CD14-positive monocyte (primary cell): Measurements from ENCODE around the gene FASN. TPM values are rescaled to one million over a fixed set of nuclear protein-coding genes. Genes with fewer than 3 reads are reported as not detected.

Source experiments
- DNase-seq, 3 donors: peaks; one replicate each; pipeline ENCODE4 v3.0.0-alpha.2; 2011 to 2022
- H2AFZ ChIP-seq: 2 replicates; pipeline ENCODE4 v1.6.0; 2012; ENCODE audit warnings: mild to moderate bottlenecking, low read depth, low read length, inconsistent platforms; ENCODE audit not compliant: insufficient read depth, poor library complexity, severe bottlenecking
- H3K27ac ChIP-seq, 2 donors: 1 replicate in 1 of 2; 2 replicates in 1 of 2; pipeline ENCODE4 v1.5.1; 2012 to 2013; ENCODE audit warnings: low read length in 2 of 2, control low read depth in 1 of 2, inconsistent platforms in 1 of 2, low read depth in 1 of 2, mild to moderate bottlenecking in 1 of 2
- H3K27me3 ChIP-seq, 2 donors: one replicate each; pipeline versions ENCODE4 v1.6.0 to v1.6.1; 2011 to 2013; ENCODE audit warnings: low read length in 2 of 2; ENCODE audit not compliant: control insufficient read depth in 2 of 2, insufficient read depth in 2 of 2
- H3K36me3 ChIP-seq, 2 donors: replicated peaks in 1 of 2; 1 replicate in 1 of 2; 2 replicates in 1 of 2; pipeline versions ENCODE4 v1.5.1 to v1.6.1; 2012 to 2013; ENCODE audit warnings: low read length in 2 of 2, control low read depth in 1 of 2, inconsistent platforms in 1 of 2, mild to moderate bottlenecking in 1 of 2; ENCODE audit not compliant: insufficient read depth in 2 of 2, control insufficient read depth in 1 of 2
- H3K4me1 ChIP-seq, 2 donors: 1 replicate in 1 of 2; 2 replicates in 1 of 2; pipeline versions ENCODE4 v1.5.1 to v1.6.1; 2012 to 2013; ENCODE audit warnings: low read length in 2 of 2, control low read depth in 1 of 2, inconsistent platforms in 1 of 2, mild to moderate bottlenecking in 1 of 2, moderate library complexity in 1 of 2; ENCODE audit not compliant: insufficient read depth in 2 of 2, control insufficient read depth in 1 of 2
- H3K4me2 ChIP-seq: replicated peaks from 2 replicates; pipeline ENCODE3; 2012; ENCODE audit warnings: low read length, moderate library complexity, mild to moderate bottlenecking; ENCODE audit not compliant: poor library complexity, severe bottlenecking; ENCODE audit errors: extremely low read depth
- H3K4me3 ChIP-seq, 3 experiments: fragments of 200-600 bp in 1 of 3; sonication (generic) in 1 of 3; replicated peaks in 1 of 3; 1 replicate in 2 of 3; 2 replicates in 1 of 3; pipeline ENCODE4 v1.5.1; 2011 to 2013; ENCODE audit warnings: low read length in 3 of 3, mild to moderate bottlenecking in 3 of 3, control low read depth in 2 of 3, low read depth in 2 of 3, inconsistent platforms in 1 of 3, moderate library complexity in 1 of 3
- H3K79me2 ChIP-seq: 2 replicates; pipeline ENCODE4 v1.6.0; 2012; ENCODE audit warnings: mild to moderate bottlenecking, control low read depth, inconsistent platforms, low read length, moderate library complexity; ENCODE audit not compliant: insufficient read depth
- H3K9ac ChIP-seq: 2 replicates; pipeline ENCODE4 v1.6.0; 2017; ENCODE audit warnings: low read length, mild to moderate bottlenecking; ENCODE audit not compliant: insufficient read depth, poor library complexity, severe bottlenecking
- H3K9me3 ChIP-seq, 2 donors: replicated peaks in 1 of 2; 1 replicate in 1 of 2; 2 replicates in 1 of 2; pipeline versions ENCODE4 v1.5.1 to v1.6.1; 2012 to 2013; ENCODE audit warnings: low read length in 2 of 2, control low read depth in 1 of 2; ENCODE audit not compliant: control insufficient read depth in 1 of 2, insufficient read depth in 1 of 2
- H4K20me1 ChIP-seq: 2 replicates; pipeline ENCODE4 v1.6.0; 2012; ENCODE audit warnings: mild to moderate bottlenecking, low read length, control low read depth, moderate library complexity; ENCODE audit not compliant: insufficient read depth
- H3K27ac Mint-ChIP-seq, 7 donors: one replicate each; pipeline ENCODE4 v1.8.0; 2020; ENCODE audit warnings: mild to moderate bottlenecking in 7 of 7, mixed read lengths in 7 of 7, moderate library complexity in 6 of 7, inconsistent platforms in 2 of 7
- H3K27me3 Mint-ChIP-seq, 3 donors: one replicate each; pipeline ENCODE4 v1.8.0; 2021 to 2022; ENCODE audit warnings: low read depth in 3 of 3, mild to moderate bottlenecking in 3 of 3, mixed read lengths in 3 of 3, moderate library complexity in 3 of 3, inconsistent platforms in 1 of 3
- H3K36me3 Mint-ChIP-seq, 2 donors: one replicate each; pipeline ENCODE4 v1.8.0; 2020; ENCODE audit warnings: mixed read lengths in 2 of 2, inconsistent platforms in 1 of 2, mild to moderate bottlenecking in 1 of 2
- H3K4me1 Mint-ChIP-seq: one replicate; pipeline ENCODE4 v1.8.0; 2020; ENCODE audit warnings: mild to moderate bottlenecking, mixed read lengths
- H3K4me3 Mint-ChIP-seq, 2 donors: one replicate each; pipeline ENCODE4 v1.8.0; 2020; ENCODE audit warnings: mild to moderate bottlenecking in 2 of 2, mixed read lengths in 2 of 2, moderate library complexity in 1 of 2
- H3K9me3 Mint-ChIP-seq, 7 donors: one replicate each; pipeline ENCODE4 v1.8.0; 2020 to 2022; ENCODE audit warnings: mixed read lengths in 7 of 7, mild to moderate bottlenecking in 6 of 7, moderate library complexity in 6 of 7, inconsistent platforms in 2 of 7
- CTCF ChIP-seq: fragments of 200-600 bp; IDR thresholded peaks from one replicate; pipeline ENCODE4 v1.8.0; 2022; ENCODE audit warnings: antibody characterized with exemption, mild to moderate bottlenecking
- WGBS: methylation state at CpG from one replicate; pipeline ENCODE4 v1.1.5; 2013; ENCODE audit warnings: missing lambda C conversion rate; ENCODE audit not compliant: insufficient coverage; 5-methylcytosine and 5-hydroxymethylcytosine counted together
- intact Hi-C, 2 donors: fragments of 100-400 bp; cut with micrococcal nuclease; formaldehyde crosslinking; loops; one replicate each; pipeline versions ENCODE4 v1.15.0 to v1.15.1; 2023
- polyA plus RNA-seq, 3 donors: library from polyadenylated mRNA; depleted of rRNA in 1 of 3; unstranded in 2 of 3; stranded (reverse) in 1 of 3; fragments of 300-500 nt in 2 of 3; fragments of >200 nt in 1 of 3; fragmentation: Illumina TruSeq in 2 of 3; gene quantifications; 1 replicate in 2 of 3; 2 replicates in 1 of 3; pipeline ENCODE4 v1.2.3, GENCODE V29; 2012 to 2021

The FASN gene
- polyA plus RNA-seq, 3 donors = 0.08 to 8.4 (median 0.13) TPM

- Histone ChIP-seq H3K36me3 (peaks cover 82% of the 10 kb centered on the region in 2 donors), H3K9me3 (no peaks in the 10 kb centered on the region), H3K4me3 (no peak overlapping the region), H3K4me1 (no peaks in the 10 kb centered on the region), H3K79me2 (no peaks in the 10 kb centered on the region), H3K9ac (no peak overlapping the region), H2AFZ (no peak overlapping the region), H3K27ac (no peak overlapping the region), H3K4me2 (no peak overlapping the region), H3K27me3 (no peaks in the 10 kb centered on the region), H4K20me1 (no peaks in the 10 kb centered on the region)
- WGBS = 99% methylated on average over 25 of the region's 29 CpGs
- Mint-ChIP-seq H3K4me3 (no peak overlapping the region), H3K27ac (no peak overlapping the region), H3K4me1 (no peaks in the 10 kb centered on the region), H3K36me3 (peaks cover 16 to 58% of the 10 kb centered on the region in 2 donors), H3K27me3 (peaks cover 0 to 2% (median 0%) of the 10 kb centered on the region in 3 donors), H3K9me3 (no peaks in the 10 kb centered on the region)
- no peak for TF ChIP-seq CTCF
- no peak for DNase-seq
- intact Hi-C loops = loop anchor here in 1 of 2 donors (10.0 kb wide), 1 partner anchor 56 kb away; the partner anchor contains the start of genes DCXR and RAC3
Observed at GRCh38 chr17:82090549-82091263, 7.3 kb downstream of the FASN start.

GRCh38 chr17:82089723-82090548 is 8.1 kb downstream of the FASN start:
- Mint-ChIP-seq H3K9me3 (no peaks in the 10 kb centered on the region), H3K27me3 (peaks cover 0 to 2% (median 0%) of the 10 kb centered on the region in 3 donors), H3K27ac (no peak overlapping the region), H3K36me3 (peaks cover 16 to 65% of the 10 kb centered on the region in 2 donors), H3K4me3 (no peak overlapping the region), H3K4me1 (no peaks in the 10 kb centered on the region)
- Histone ChIP-seq H3K4me2 (no peak overlapping the region), H3K36me3 (peaks cover 82 to 85% of the 10 kb centered on the region in 2 donors), H3K9me3 (no peaks in the 10 kb centered on the region), H3K9ac (no peak overlapping the region), H4K20me1 (no peaks in the 10 kb centered on the region), H3K4me1 (no peaks in the 10 kb centered on the region), H3K27ac (no peak overlapping the region), H2AFZ (no peak overlapping the region), H3K79me2 (no peaks in the 10 kb centered on the region), H3K27me3 (no peaks in the 10 kb centered on the region), H3K4me3 (no peak overlapping the region)
- WGBS = 95% methylated on average over 25 of the region's 29 CpGs
- no peak for DNase-seq
- intact Hi-C loops = loop anchor here in 1 of 2 donors (10.0 kb wide), 1 partner anchor 55 kb away; the partner anchor contains the start of genes DCXR and RAC3
- TF ChIP-seq CTCF = no peak
